RWPE1 (cell line): ENCODE data around the gene PRDM10.

Experiments
- CTCF ChIA-PET: fragments of 350-600 bp; sonication (Branson Sonifier 250); formaldehyde crosslinking; extraction: SDS; loops from one replicate; lab custom pipeline; 2021; lab: Yijun Ruan, JAX
- POLR2A ChIA-PET: fragments of 400-600 bp; formaldehyde crosslinking; extraction: SDS; loops from one replicate; lab custom pipeline; 2020; ENCODE audit warnings: antibody characterized with exemption; ENCODE audit not compliant: low non-redundant PET; lab: Yijun Ruan, JAX
- DNase-seq: peaks from one replicate; pipeline ENCODE4 v3.0.0; 2012; ENCODE audit warnings: low spot score
- H3K27ac ChIP-seq: fragments of 450-650 bp; 2 replicates; pipeline ENCODE4 v1.5.1; 2017
- TF ChIP-seq, protein P1 (sequence below): fragments of 450-650 bp; conservative IDR thresholded peaks from 2 replicates; pipeline ENCODE4 v1.5.1; 2017; ENCODE audit warnings: low read depth, mild to moderate bottlenecking

The PRDM10 gene

DNA sequence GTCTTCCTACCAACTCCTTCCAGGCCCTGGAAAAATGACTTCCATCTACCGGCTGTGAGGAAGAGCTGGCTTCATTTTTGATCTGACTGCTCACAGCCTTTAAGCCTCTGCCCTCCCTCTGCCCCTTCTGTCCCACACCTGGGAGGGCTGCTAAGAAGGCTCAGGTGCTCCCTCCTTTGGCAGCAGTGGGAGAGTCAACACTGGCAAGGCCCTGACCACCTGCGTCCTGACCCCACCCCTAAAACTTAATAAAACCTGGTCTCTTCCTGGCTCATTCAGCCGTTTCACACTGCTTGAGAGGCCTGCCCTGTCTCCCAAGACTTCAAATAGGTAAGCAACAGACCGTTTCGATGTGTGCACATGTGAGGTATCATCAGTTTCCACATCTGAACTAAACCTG, 55.2 kb downstream of the PRDM10 start:
- H3K27ac ChIP-seq = no peak overlapping the region
- ChIA-PET POLR2A (no interaction called here), CTCF (no interaction called here)
- no peak for DNase-seq
- TF ChIP-seq, protein P1, sequence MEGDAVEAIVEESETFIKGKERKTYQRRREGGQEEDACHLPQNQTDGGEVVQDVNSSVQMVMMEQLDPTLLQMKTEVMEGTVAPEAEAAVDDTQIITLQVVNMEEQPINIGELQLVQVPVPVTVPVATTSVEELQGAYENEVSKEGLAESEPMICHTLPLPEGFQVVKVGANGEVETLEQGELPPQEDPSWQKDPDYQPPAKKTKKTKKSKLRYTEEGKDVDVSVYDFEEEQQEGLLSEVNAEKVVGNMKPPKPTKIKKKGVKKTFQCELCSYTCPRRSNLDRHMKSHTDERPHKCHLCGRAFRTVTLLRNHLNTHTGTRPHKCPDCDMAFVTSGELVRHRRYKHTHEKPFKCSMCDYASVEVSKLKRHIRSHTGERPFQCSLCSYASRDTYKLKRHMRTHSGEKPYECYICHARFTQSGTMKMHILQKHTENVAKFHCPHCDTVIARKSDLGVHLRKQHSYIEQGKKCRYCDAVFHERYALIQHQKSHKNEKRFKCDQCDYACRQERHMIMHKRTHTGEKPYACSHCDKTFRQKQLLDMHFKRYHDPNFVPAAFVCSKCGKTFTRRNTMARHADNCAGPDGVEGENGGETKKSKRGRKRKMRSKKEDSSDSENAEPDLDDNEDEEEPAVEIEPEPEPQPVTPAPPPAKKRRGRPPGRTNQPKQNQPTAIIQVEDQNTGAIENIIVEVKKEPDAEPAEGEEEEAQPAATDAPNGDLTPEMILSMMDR = no peak

DNA sequence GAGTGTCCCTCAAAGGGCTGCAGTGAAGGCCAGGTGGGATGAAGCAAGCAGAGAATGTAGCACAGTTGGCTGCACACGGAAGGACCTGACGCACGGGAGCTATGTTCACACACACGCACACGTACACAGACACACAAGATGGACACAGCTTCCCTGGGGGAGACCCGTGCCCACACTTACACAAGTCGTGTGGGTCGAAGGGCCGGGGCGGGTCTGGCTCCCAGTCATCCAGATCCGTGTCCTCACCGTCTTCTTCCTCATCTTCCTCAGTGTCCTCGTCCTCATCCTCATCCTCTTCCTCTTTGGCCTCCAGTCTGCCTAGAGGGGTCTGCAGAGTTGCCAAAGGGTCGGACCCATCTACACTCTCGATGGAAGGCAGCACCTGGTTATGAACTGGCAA, 55.7 kb downstream of the PRDM10 start:
- POLR2A ChIA-PET = interaction anchor here (0.6 kb wide), 1 partner anchor 87 kb away, joined by 3 read pairs; no protein-coding TSS in a partner anchor
- no peak overlapping the region; the same call in 1 of the 2 replicates for H3K27ac ChIP-seq
- CTCF ChIA-PET = no interaction called here

DNA sequence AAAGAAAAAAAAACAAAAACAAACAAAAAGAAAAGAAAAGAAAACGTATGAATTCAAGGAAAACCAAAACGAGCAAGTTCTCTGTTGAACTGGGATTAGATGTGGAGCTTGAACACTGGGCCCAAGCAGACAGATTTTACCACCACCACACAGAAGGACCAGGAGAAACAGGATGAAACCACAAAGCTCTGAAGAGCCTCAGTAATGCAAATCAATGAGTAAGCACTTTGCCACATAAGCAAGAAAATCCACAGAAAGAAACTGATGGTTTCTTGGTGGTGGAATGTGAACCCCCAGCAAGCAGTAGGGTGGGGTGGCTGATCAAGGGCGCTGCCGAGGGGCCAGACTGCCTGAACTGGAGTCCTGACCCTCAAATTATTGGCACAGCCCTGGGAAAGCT, 56.4 kb downstream of the PRDM10 start:
- ChIA-PET POLR2A (interaction anchor here (0.6 kb wide), 1 partner anchor 88 kb away, joined by 3 read pairs; no protein-coding TSS in a partner anchor), CTCF (no interaction called here)
- TF ChIP-seq, protein P1 = no peak
- no peak for DNase-seq
- H3K27ac ChIP-seq = no peak overlapping the region; the same call in 1 of the 2 replicates

More for the DNA sequence above, 55.7 kb downstream of the PRDM10 start:
- TF ChIP-seq, protein P1 = no peak
- DNase-seq = no peak

DNA sequence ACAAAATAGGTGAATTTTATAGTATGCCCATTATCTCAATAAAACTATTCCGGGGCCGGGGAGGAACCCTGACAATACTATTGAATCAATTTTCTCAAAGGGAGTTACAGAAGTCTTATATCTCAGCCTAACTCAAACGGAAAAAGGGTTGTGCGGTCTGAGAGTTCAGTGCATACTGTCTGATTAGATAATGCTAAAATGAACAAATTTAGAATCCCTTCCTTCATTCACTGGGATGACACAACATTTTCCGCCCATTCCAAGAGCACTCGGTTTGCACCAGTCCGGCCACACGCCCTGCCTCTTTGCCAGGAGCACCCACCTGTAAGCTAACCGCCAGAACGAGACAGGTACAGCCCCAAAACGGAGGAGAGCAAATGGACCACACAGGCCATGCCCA, 57.3 kb downstream of the PRDM10 start:
- no peak overlapping the region for H3K27ac ChIP-seq
- no peak for DNase-seq
- ChIA-PET CTCF (interaction anchor here (0.6 kb wide), 2 partner anchors 22 to 24 kb away, joined by 3 to 5 read pairs; no protein-coding TSS in a partner anchor), POLR2A (no interaction called here)
- TF ChIP-seq, protein P1 = no peak

DNA sequence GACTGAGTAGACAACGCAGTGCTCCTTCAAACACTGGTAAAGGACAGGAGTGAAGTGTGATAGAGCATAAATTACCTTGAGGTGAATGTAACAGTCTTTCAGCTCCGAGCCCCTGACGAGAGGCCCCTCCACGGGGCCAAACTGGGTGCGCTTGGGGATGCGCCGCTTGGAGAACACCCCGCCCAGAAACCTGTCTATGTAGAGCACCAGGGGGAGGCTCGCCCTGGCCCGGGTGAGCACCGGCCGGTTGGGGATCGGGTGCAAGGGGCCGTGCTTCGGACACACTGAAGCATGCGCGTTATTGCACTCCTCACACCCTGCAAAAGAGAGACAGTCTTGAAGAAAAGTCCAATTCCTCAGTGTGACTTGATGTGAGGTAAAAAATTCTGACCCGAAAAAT, 57.9 kb downstream of the PRDM10 start:
- no peak for DNase-seq
- H3K27ac ChIP-seq = no peak overlapping the region
- CTCF ChIA-PET = no interaction called here
- TF ChIP-seq, protein P1 = no peak
- POLR2A ChIA-PET = no interaction called here

DNA sequence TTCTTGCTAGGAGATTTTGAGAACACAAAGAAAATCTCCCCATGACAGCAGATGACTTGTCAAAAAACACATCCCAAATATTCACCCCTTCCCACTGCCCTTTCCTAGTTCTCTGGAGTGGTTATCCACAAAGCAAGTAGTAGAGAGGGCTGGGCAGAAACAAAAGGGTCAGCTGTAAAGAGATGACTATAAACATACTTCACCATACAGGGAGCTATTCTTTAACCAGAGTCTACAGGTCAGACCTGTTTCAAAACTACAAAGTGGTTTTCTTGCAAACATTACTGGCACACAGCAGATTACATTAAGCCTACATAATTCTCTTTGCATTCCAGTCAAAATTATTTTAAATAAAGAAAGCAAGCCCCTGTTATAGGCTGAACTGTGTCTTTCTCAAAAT, 59.6 kb downstream of the PRDM10 start:
- POLR2A ChIA-PET = no interaction called here
- H3K27ac ChIP-seq = no peak overlapping the region
- DNase-seq = no peak
- CTCF ChIA-PET = interaction anchor here (0.5 kb wide), 1 partner anchor 87 kb away, joined by 4 read pairs; no protein-coding TSS in a partner anchor
- TF ChIP-seq, protein P1 = no peak
